Erythroblast (primary cell): Measurements from ENCODE around the gene ZNF335.

Experiments
- GATA1 ChIP-seq: IDR thresholded peaks from 2 replicates; pipeline ENCODE4 v1.6.1; 2011; ENCODE audit warnings: low read depth, mild to moderate bottlenecking, control low read depth, low read length, moderate library complexity
- POLR2A ChIP-seq: IDR thresholded peaks from 2 replicates; pipeline ENCODE4 v1.6.1; 2011; ENCODE audit warnings: mild to moderate bottlenecking, low read length

DNA sequence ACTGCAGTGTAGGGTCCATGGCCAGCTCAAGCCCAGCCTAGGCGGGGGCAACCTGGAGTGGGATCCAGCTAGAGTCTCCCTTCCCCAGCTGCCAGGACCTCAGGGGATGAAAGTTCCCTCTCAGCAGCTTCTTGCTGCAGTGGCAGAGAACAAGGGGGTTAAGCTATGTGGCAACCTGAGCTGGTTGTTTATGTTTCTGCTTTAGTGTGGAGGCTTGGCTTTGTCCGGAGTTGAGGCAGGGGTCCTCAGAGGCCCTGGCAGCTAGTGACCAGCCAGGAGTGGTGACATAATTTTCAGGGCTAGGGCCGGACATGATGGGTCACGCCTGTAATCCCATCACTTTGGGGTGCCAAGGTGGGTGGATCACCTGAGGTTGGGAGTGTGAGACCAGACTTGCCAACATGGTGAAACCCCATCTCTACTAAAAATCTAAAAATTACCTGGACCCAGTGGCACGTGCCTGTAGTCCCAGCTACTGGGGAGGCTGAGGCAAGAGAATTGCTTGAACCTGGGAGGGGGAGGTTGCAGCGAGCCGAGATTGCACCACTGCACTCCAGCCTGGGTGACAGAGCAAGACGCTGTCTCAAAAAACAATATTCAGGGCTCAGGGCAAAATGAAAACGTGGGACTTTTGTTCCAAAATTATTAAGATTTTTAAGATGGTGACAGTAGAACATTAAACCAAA is 46.0 kb downstream of the ZNF335 start:
- no peak for TF ChIP-seq POLR2A
- no peak for TF ChIP-seq GATA1
